A549 treated with RU486 at 1 μM for 4 hours (cell line): Measurements from ENCODE around the gene LPAR4. TPM values are rescaled to one million over a fixed set of nuclear protein-coding genes. Genes with fewer than 3 reads are reported as not detected.

ENCODE experiments used
- total RNA-seq: library from RNA; stranded (reverse); fragments of 200-300 nt; extraction: Qiagen RNA extraction; gene quantifications from 5 replicates; pipeline ENCODE4 v1.2.3, GENCODE V29; 2022; ENCODE audit warnings: low read depth

LPAR4 gene, protein sequence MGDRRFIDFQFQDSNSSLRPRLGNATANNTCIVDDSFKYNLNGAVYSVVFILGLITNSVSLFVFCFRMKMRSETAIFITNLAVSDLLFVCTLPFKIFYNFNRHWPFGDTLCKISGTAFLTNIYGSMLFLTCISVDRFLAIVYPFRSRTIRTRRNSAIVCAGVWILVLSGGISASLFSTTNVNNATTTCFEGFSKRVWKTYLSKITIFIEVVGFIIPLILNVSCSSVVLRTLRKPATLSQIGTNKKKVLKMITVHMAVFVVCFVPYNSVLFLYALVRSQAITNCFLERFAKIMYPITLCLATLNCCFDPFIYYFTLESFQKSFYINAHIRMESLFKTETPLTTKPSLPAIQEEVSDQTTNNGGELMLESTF
- total RNA-seq: not detected in 5 replicates

DNA sequence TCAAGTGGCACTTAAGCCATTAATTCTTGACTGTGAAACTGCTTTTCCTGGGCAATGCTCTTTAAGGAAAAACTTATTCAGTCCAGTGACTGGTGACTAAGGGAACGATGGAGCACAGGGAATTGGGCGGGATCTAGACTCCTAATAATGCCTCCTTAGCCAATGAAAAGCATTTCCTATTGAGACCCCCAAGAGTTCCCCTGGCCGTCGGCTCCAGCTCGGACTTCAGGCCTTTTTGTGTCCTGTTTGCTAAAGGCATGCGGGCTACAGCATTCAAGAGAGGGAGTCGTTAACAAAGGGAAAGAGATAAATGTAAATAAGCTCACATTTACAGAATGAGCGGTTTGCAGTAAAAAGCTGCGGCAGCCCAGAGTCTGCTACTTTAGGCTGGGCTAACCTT lies at the start of gene LPAR4:
Gene LPAR4, plus strand, starts transcription at position 232 of the 400 bp plus-strand sequence. CDS start 7,150 bp downstream, outside the sequence.

Other genes starting within 250 kb of the LPAR4 start
- gene RTL3, start 88.4 kb upstream of the LPAR4 start, total RNA-seq: 0.05 to 0.07 TPM (median 0.06 TPM) in 3 of 5 replicates, not detected in the others
- gene P2RY10, start 197.7 kb downstream of the LPAR4 start, total RNA-seq: not detected in 5 replicates